ENCODE data around the gene PDZD4.

PDZD4 gene

DNA sequence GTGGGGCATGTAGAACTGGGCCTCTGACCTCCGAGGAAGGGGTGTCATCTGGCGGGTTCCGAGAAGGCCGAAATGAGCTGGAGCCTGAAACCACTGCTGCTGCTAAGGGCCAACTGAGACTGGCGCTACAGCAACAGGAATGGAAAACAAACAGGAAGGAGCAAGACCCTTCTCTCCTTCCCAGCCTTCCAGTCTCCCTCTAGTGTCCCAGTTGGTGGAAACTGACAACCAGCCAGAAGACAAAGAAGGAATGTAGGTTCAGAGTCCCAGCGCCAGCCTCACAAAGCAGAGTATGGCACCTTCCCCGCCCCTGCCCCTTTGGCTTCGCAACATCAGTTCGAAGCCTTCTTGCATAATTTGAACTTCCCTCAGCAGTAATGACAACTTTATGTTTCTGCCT lies 24.4 kb upstream of the PDZD4 start:
- CTCF ChIA-PET, result no interaction called here
- no peak for DNase-seq (ENCODE audit: extremely low spot score)
- POLR2A ChIA-PET, result no interaction called here
- TF ChIP-seq FOXM1 (IDR thresholded peaks at IDR 0.05; ENCODE audit: borderline replicate concordance) (no peak), FOXA1 (IDR thresholded peaks at IDR 0.05) (no peak), ELF4 (IDR thresholded peaks at IDR 0.05) (no peak), HDGF (IDR thresholded peaks at IDR 0.05; ENCODE audit: borderline replicate concordance) (no peak), CTBP1 (IDR thresholded peaks at IDR 0.05; ENCODE audit: borderline replicate concordance) (no peak), PKNOX1 (IDR thresholded peaks at IDR 0.05) (no peak), LEF1 (IDR thresholded peaks at IDR 0.05; ENCODE audit: borderline replicate concordance) (no peak), ZNF384 (IDR thresholded peaks at IDR 0.05) (no peak), L3MBTL2 (conservative IDR thresholded peaks at IDR 0.05) (no peak), FOXK2 (IDR thresholded peaks at IDR 0.05) (no peak)

DNA sequence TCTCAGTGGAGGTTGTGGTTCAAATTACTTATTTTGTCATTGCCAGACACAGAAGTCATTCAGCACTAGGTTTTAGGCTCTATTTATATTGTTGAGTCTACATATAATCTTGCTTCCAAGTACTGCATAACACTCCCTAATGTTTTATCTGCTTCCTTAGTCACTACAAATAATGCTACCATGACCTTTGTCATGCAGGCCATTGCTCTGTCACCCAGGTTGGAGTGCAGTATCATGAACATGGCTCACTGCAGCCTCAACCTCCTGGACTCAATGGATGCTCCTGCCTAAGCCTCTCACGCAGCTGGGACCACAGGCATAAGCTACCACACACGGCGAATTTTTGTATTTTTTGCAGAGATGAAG lies 23.5 kb upstream of the PDZD4 start:
- POLR2A ChIA-PET, result no interaction called here
- TF ChIP-seq NFRKB (IDR thresholded peaks at IDR 0.05), result no peak
- TF ChIP-seq L3MBTL2 (conservative IDR thresholded peaks at IDR 0.05), result no peak
- TF ChIP-seq PKNOX1 (IDR thresholded peaks at IDR 0.05), result no peak
- TF ChIP-seq HDGF (IDR thresholded peaks at IDR 0.05; ENCODE audit: borderline replicate concordance), result no peak
- no peak for TF ChIP-seq SP1 (IDR thresholded peaks at IDR 0.05)
- TF ChIP-seq BHLHE40 (IDR thresholded peaks at IDR 0.05; ENCODE audit: borderline replicate concordance), result no peak
- TF ChIP-seq SUZ12 (IDR thresholded peaks at IDR 0.05), result no peak
- TF ChIP-seq LEF1 (IDR thresholded peaks at IDR 0.05; ENCODE audit: borderline replicate concordance), result no peak
- TF ChIP-seq ELF4 (IDR thresholded peaks at IDR 0.05), result no peak
- no peak for TF ChIP-seq ARNT (IDR thresholded peaks at IDR 0.05)
- no peak for TF ChIP-seq FOXA1 (IDR thresholded peaks at IDR 0.05)
- no peak for TF ChIP-seq ZNF384 (IDR thresholded peaks at IDR 0.05)
- no peak for TF ChIP-seq FOXM1 (IDR thresholded peaks at IDR 0.05; ENCODE audit: borderline replicate concordance)
- no peak for TF ChIP-seq CTBP1 (IDR thresholded peaks at IDR 0.05; ENCODE audit: borderline replicate concordance)
- TF ChIP-seq TARDBP (IDR thresholded peaks at IDR 0.05), result no peak
- no peak for TF ChIP-seq FOXK2 (IDR thresholded peaks at IDR 0.05)
- DNase-seq (ENCODE audit: extremely low spot score), result no peak
- CTCF ChIA-PET, result interaction anchor here (0.5 kb wide), 1 partner anchor 94 kb away, joined by 3 read pairs; no protein-coding TSS in a partner anchor

DNA sequence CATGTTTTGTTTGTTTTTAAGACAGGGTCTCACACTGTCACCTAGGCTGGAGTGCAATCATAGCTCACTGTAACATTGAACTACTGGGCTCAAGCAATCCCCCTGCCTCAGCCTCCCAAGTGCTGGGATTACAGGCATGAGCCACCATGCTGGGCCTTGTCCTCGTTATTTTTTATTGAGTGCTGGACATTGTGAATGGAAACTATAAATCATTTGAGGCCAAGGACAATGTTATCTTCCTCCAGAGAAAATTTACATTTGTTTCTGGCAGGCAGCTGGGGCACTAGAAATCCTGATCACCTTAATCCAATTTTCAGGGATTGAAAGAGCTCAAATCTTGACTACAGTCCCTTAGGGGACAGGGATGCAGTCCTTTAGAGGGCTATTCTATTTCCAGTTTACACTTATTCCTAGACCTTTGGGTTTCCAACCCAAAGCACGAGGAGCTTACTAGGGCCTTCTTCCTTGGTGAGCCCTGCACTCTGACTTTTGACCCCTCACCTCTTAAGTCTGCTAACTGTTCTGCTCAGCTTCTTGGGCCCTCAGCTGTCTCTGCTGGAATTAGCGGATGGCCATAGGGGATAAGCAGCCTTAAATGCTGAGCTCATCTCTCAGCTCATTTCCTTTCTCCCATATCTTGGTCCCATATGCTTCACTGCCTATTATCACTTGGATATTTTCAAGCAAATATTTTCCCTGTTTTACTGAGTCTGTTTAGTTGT lies 23.0 kb upstream of the PDZD4 start:
- TF ChIP-seq FOXA1 (IDR thresholded peaks at IDR 0.05) (no peak), PKNOX1 (IDR thresholded peaks at IDR 0.05) (peak; percentile 45; the same call in 1 of the 2 replicates)
- ChIA-PET CTCF (interaction anchor here (0.5 kb wide), 1 partner anchor 93 kb away, joined by 3 read pairs; no protein-coding TSS in a partner anchor), POLR2A (no interaction called here)
- DNase-seq (ENCODE audit: extremely low spot score), result no peak

GRCh38 chrX:153851981-153852380 lies 21.6 kb upstream of the PDZD4 start:
- ChIA-PET CTCF (no interaction called here), POLR2A (no interaction called here)
- TF ChIP-seq ZNF384 (IDR thresholded peaks at IDR 0.05) (no peak), FOXA1 (IDR thresholded peaks at IDR 0.05) (no peak), ARNT (IDR thresholded peaks at IDR 0.05) (no peak), ELF4 (IDR thresholded peaks at IDR 0.05) (no peak), PKNOX1 (IDR thresholded peaks at IDR 0.05) (peak; percentile 57)
- no peak for DNase-seq (ENCODE audit: extremely low spot score)

DNA sequence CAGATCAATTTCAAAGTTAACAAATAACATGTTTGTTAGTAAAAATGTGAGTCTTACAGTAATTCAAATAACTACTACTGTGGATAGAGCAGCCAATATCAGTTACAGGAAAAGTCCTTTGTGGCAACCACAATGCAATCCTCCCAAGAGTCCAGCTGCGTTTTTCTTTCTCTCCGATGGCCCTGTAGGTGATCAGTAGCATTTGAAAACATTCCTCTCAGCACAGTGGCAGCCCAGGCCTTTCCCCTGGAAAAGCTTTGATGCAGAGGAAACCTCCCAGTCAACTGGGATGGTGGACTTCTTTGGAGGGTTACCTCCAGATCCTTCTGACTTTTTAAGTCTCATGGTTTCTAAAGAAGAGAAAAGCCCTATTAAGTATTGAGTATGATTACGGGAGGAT lies 18.0 kb upstream of the PDZD4 start:
- CTCF ChIA-PET, result no interaction called here
- POLR2A ChIA-PET, result interaction anchor here (0.6 kb wide), 1 partner anchor 515 kb away, joined by 3 read pairs; no protein-coding TSS in a partner anchor
- no peak for DNase-seq (ENCODE audit: extremely low spot score)
- TF ChIP-seq BHLHE40 (IDR thresholded peaks at IDR 0.05; ENCODE audit: borderline replicate concordance), result no peak
- no peak for TF ChIP-seq FOXK2 (IDR thresholded peaks at IDR 0.05)
- no peak for TF ChIP-seq CTBP1 (IDR thresholded peaks at IDR 0.05; ENCODE audit: borderline replicate concordance)
- no peak for TF ChIP-seq NFRKB (IDR thresholded peaks at IDR 0.05)
- TF ChIP-seq ELF4 (IDR thresholded peaks at IDR 0.05), result no peak
- TF ChIP-seq FOXA1 (IDR thresholded peaks at IDR 0.05), result no peak
- TF ChIP-seq SUZ12 (IDR thresholded peaks at IDR 0.05), result no peak
- TF ChIP-seq HDGF (IDR thresholded peaks at IDR 0.05; ENCODE audit: borderline replicate concordance), result no peak
- no peak for TF ChIP-seq PKNOX1 (IDR thresholded peaks at IDR 0.05)
- TF ChIP-seq LEF1 (IDR thresholded peaks at IDR 0.05; ENCODE audit: borderline replicate concordance), result no peak
- no peak for TF ChIP-seq ARNT (IDR thresholded peaks at IDR 0.05)
- TF ChIP-seq FOXM1 (IDR thresholded peaks at IDR 0.05; ENCODE audit: borderline replicate concordance), result no peak
